Mesenchymal stem cell (in vitro differentiated cells and primary cell): ENCODE measurements around the gene C11orf68.

Experiments
- DNase-seq: peaks from one replicate; pipeline ENCODE4 v3.0.0-alpha.2; 2013
- H2AFZ ChIP-seq: one replicate; pipeline ENCODE4 v1.6.1; 2013; ENCODE audit warnings: low read depth, mild to moderate bottlenecking, control low read depth, inconsistent platforms, low read length, moderate library complexity
- H2AK5ac ChIP-seq: 2 replicates; pipeline ENCODE4 v1.6.1; 2013; ENCODE audit warnings: low read length, moderate library complexity, mild to moderate bottlenecking, inconsistent platforms; ENCODE audit not compliant: severe bottlenecking
- H2BK120ac ChIP-seq: one replicate; pipeline ENCODE4 v1.6.1; 2013; ENCODE audit warnings: low read depth, mild to moderate bottlenecking, inconsistent platforms, low read length, moderate library complexity
- H2BK12ac ChIP-seq, 2 experiments: one replicate each; pipeline ENCODE4 v1.6.1; 2013; ENCODE audit warnings: inconsistent platforms in 2 of 2, low read length in 2 of 2, mild to moderate bottlenecking in 2 of 2, moderate library complexity in 2 of 2, control low read depth in 1 of 2
- H2BK15ac ChIP-seq: one replicate; pipeline ENCODE4 v1.6.1; 2013; ENCODE audit warnings: mild to moderate bottlenecking, low read depth, inconsistent platforms; ENCODE audit not compliant: poor library complexity, severe bottlenecking
- H2BK5ac ChIP-seq: 2 replicates; pipeline ENCODE4 v1.6.1; 2013; ENCODE audit warnings: low read depth, mild to moderate bottlenecking, low read length, control low read depth, inconsistent platforms; ENCODE audit not compliant: poor library complexity, severe bottlenecking
- H3K14ac ChIP-seq, 2 experiments: one replicate each; pipeline ENCODE4 v1.6.1; 2013; ENCODE audit warnings: inconsistent platforms in 2 of 2, low read length in 2 of 2, control low read depth in 1 of 2, mild to moderate bottlenecking in 1 of 2, moderate library complexity in 1 of 2
- H3K18ac ChIP-seq, 2 experiments: one replicate each; pipeline ENCODE4 v1.6.1; 2013; ENCODE audit warnings: inconsistent platforms in 2 of 2, low read length in 2 of 2, control low read depth in 1 of 2, low read depth in 1 of 2, mild to moderate bottlenecking in 1 of 2
- H3K23ac ChIP-seq, 2 experiments: one replicate each; pipeline ENCODE4 v1.6.1; 2013; ENCODE audit warnings: inconsistent platforms in 2 of 2, low read length in 2 of 2, mild to moderate bottlenecking in 2 of 2, moderate library complexity in 2 of 2, control low read depth in 1 of 2
- H3K27ac ChIP-seq: 2 replicates; pipeline ENCODE4 v1.5.1; 2013; ENCODE audit warnings: mild to moderate bottlenecking, moderate library complexity, low read length, control low read depth, inconsistent platforms; ENCODE audit not compliant: poor library complexity, severe bottlenecking
- H3K27me3 ChIP-seq, 2 experiments: 2 replicates each; pipeline versions ENCODE4 v1.6.1 to v1.7.0; 2013; ENCODE audit warnings: low read length in 2 of 2, mild to moderate bottlenecking in 2 of 2, moderate library complexity in 2 of 2, control low read depth in 1 of 2, inconsistent platforms in 1 of 2; ENCODE audit not compliant: control insufficient read depth in 1 of 2, insufficient read depth in 1 of 2
- H3K36me3 ChIP-seq, 2 experiments: 2 replicates each; pipeline versions ENCODE4 v1.6.1 to v1.7.0; 2013; ENCODE audit warnings: low read length in 2 of 2, control low read depth in 1 of 2, inconsistent platforms in 1 of 2, low read depth in 1 of 2, mild to moderate bottlenecking in 1 of 2; ENCODE audit not compliant: insufficient read depth in 2 of 2, control insufficient read depth in 1 of 2
- H3K4ac ChIP-seq, 2 experiments: one replicate each; pipeline ENCODE4 v1.6.1; 2013; ENCODE audit warnings: inconsistent platforms in 2 of 2, low read length in 2 of 2, mild to moderate bottlenecking in 2 of 2, moderate library complexity in 2 of 2, control low read depth in 1 of 2, low read depth in 1 of 2
- H3K4me1 ChIP-seq: 2 replicates; pipeline ENCODE4 v1.6.1; 2013; ENCODE audit warnings: low read depth, low read length, control low read depth; ENCODE audit not compliant: control insufficient read depth, insufficient read depth
- H3K4me2 ChIP-seq: 2 replicates; pipeline ENCODE4 v1.6.1; 2013; ENCODE audit warnings: low read length, mild to moderate bottlenecking, inconsistent platforms; ENCODE audit not compliant: poor library complexity, severe bottlenecking
- H3K4me3 ChIP-seq, 2 experiments: 2 replicates each; pipeline versions ENCODE4 v1.5.1 to v1.7.0; 2013; ENCODE audit warnings: low read length in 2 of 2, mild to moderate bottlenecking in 2 of 2, control low read depth in 1 of 2, low read depth in 1 of 2; ENCODE audit not compliant: insufficient read depth in 1 of 2
- H3K79me1 ChIP-seq: replicated peaks from 2 replicates; pipeline ENCODE4 v1.6.1; 2013; ENCODE audit warnings: mild to moderate bottlenecking, control low read depth, low read length, inconsistent platforms; ENCODE audit not compliant: poor library complexity, severe bottlenecking
- H3K9ac ChIP-seq: 2 replicates; pipeline ENCODE4 v1.7.0; 2013; ENCODE audit warnings: mild to moderate bottlenecking, low read length, moderate library complexity
- H3K9me3 ChIP-seq: 2 replicates; pipeline ENCODE4 v1.7.0; 2013; ENCODE audit warnings: mild to moderate bottlenecking, low read length; ENCODE audit not compliant: control insufficient read depth
- H4K8ac ChIP-seq: one replicate; pipeline ENCODE4 v1.6.1; 2013; ENCODE audit warnings: inconsistent platforms, mild to moderate bottlenecking, low read length, moderate library complexity
- H4K91ac ChIP-seq: one replicate; pipeline ENCODE4 v1.6.1; 2013; ENCODE audit warnings: mild to moderate bottlenecking, low read length, inconsistent platforms
- WGBS: methylation state at CpG from one replicate; pipeline ENCODE4 v1.1.7; 2013; ENCODE audit warnings: mixed read lengths; 5-methylcytosine and 5-hydroxymethylcytosine counted together

Gene C11orf68

DNA sequence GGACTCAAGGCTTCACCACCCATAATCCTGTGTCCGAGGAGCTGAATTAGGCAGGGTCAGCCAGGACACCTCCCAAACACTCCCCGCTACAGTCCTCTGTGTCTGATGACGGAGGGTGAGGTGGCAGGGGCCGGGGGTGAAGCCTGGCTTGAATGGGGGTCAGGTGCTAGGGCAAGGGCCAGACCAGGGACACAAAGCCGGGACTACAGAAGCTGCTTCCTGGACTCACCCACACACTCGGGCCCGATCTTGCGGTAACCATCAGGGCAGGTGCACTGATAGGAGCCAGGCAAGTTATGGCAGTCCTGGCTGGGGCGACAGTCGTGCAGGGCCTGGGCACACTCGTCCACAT lies 48.6 kb downstream of the C11orf68 start:
- H4K91ac ChIP-seq, result peak overlapping the region; percentile 61
- peaks cover 13% of the 10 kb centered on the region for H3K79me1 ChIP-seq
- no peak overlapping the region for H2AK5ac ChIP-seq
- no peak overlapping the region for H2AFZ ChIP-seq
- H3K9ac ChIP-seq, result peak overlapping the region; percentile 94
- H3K14ac ChIP-seq, result peak overlapping the region in 1 of 2 experiments; percentile 20
- no peak overlapping the region for H3K27ac ChIP-seq
- peaks cover 37% of the 10 kb centered on the region for H3K4me1 ChIP-seq
- H3K4me3 ChIP-seq, result peak overlapping the region; percentile 6 to 87
- peak overlapping the region; percentile 76 for H4K8ac ChIP-seq
- H3K4ac ChIP-seq, result peak overlapping the region; percentile 17 to 64
- H2BK15ac ChIP-seq, result no peak overlapping the region
- H3K18ac ChIP-seq, result peak overlapping the region; percentile 24 to 42
- H3K9me3 ChIP-seq, result no peaks in the 10 kb centered on the region
- H3K4me2 ChIP-seq, result no peak overlapping the region
- no peak overlapping the region for H2BK120ac ChIP-seq
- WGBS, result 89% methylated on average over 9 of the region's 11 CpGs
- DNase-seq, result no peak
- H2BK5ac ChIP-seq, result no peak overlapping the region
- no peaks in the 10 kb centered on the region for H3K27me3 ChIP-seq
- H2BK12ac ChIP-seq, result peak overlapping the region in 1 of 2 experiments; percentile 51
- peaks cover 54 to 59% of the 10 kb centered on the region in 2 experiments for H3K36me3 ChIP-seq
- no peak overlapping the region for H3K23ac ChIP-seq

- H3K9me3 ChIP-seq, result no peaks in the 10 kb centered on the region
- no peak overlapping the region for H2BK5ac ChIP-seq
- H3K14ac ChIP-seq, result no peak overlapping the region
- H3K23ac ChIP-seq, result no peak overlapping the region
- peak overlapping the region in 1 of 2 experiments; percentile 64 for H3K4ac ChIP-seq
- peak overlapping the region in 1 of 2 experiments; percentile 51 for H2BK12ac ChIP-seq
- no peaks in the 10 kb centered on the region for H3K27me3 ChIP-seq
- peak overlapping the region; percentile 75 for H2BK15ac ChIP-seq
- H4K8ac ChIP-seq, result peak overlapping the region; percentile 76
- peak overlapping the region; percentile 36 for H3K9ac ChIP-seq
- no peak overlapping the region for H2AK5ac ChIP-seq
- H3K18ac ChIP-seq, result peak overlapping the region; percentile 24 to 42
- H2AFZ ChIP-seq, result no peak overlapping the region
- peaks cover 59 to 64% of the 10 kb centered on the region in 2 experiments for H3K36me3 ChIP-seq
- H3K4me2 ChIP-seq, result no peak overlapping the region
- WGBS, result 91% methylated on average over 21 of the region's 24 CpGs
- no peak overlapping the region for H3K27ac ChIP-seq
- peaks cover 38% of the 10 kb centered on the region for H3K4me1 ChIP-seq
- no peak for DNase-seq
- peak overlapping the region; percentile 61 for H4K91ac ChIP-seq
- H3K4me3 ChIP-seq, result peak overlapping the region in 1 of 2 experiments; percentile 6
- no peak overlapping the region for H2BK120ac ChIP-seq
- peaks cover 14% of the 10 kb centered on the region for H3K79me1 ChIP-seq
Observed at GRCh38 chr11:65869643-65870306, 49.1 kb downstream of the C11orf68 start.

DNA sequence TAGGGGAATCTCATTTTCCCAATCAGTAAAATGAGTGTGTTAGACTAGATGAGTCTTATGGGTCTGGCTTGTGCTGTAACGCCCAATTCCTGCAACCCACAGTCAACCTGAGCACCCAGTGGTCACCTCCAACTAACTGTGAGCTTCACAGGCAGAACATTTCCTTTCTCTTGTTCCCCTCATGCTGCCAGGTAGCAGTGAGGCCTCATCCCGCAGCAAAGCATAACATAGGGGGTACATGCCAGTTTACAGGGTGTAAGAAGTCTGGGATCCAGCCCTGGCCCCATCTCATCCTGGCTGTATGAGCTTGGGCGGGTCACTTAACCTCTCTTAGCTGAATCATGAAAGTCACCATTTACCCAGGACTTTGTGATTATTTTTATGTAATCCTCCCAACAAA lies 50.0 kb downstream of the C11orf68 start:
- Histone ChIP-seq H4K91ac (no peak overlapping the region), H3K4me1 (peaks cover 41% of the 10 kb centered on the region), H3K27ac (no peak overlapping the region), H3K27me3 (no peaks in the 10 kb centered on the region), H2AFZ (no peak overlapping the region), H3K4me2 (no peak overlapping the region), H2BK12ac (no peak overlapping the region), H3K36me3 (peaks cover 68 to 73% of the 10 kb centered on the region in 2 experiments), H3K9ac (peak overlapping the region; percentile 36), H4K8ac (no peak overlapping the region), H3K9me3 (no peaks in the 10 kb centered on the region), H2BK120ac (no peak overlapping the region), H2BK15ac (no peak overlapping the region), H2BK5ac (no peak overlapping the region), H2AK5ac (no peak overlapping the region), H3K23ac (no peak overlapping the region), H3K79me1 (peaks cover 17% of the 10 kb centered on the region), H3K14ac (no peak overlapping the region), H3K4ac (no peak overlapping the region), H3K18ac (no peak overlapping the region), H3K4me3 (no peak overlapping the region)
- no peak for DNase-seq
- WGBS, result 86% methylated on average over 1 of the region's 3 CpGs

DNA sequence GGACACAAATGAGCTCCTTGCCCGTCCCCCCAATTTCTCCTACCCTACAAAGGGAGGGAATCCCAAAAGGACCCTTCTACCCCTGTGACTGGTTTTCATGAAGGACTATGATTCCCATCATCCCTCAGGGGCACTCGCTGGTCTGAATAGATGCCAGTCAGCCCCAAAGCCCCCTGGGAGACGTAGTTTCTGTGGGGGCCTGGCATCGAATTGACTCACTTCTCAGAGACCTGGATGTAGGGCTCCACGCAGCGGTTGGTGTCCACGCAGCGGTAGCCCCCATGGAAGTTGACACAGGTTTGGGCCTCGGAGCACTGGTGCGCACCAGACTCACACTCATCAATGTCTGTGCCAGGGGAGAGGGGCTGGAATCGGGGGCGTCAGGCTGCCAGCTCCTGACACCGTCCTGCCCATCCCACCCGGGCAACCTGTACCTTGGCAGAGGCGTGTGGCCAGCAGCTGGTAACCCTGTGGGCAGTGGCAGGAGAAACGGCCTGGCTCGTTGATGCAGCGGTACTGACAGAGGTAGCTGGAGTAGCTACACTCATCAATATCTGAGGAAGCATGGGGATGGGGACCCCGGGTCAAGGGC lies 50.7 kb downstream of the C11orf68 start:
- Histone ChIP-seq H3K36me3 (peaks cover 75 to 80% of the 10 kb centered on the region in 2 experiments), H3K4me2 (no peak overlapping the region), H3K4ac (no peak overlapping the region), H3K27ac (no peak overlapping the region), H2BK5ac (no peak overlapping the region), H3K4me3 (no peak overlapping the region), H2BK15ac (no peak overlapping the region), H4K91ac (peak overlapping the region; percentile 63), H3K18ac (no peak overlapping the region), H2BK120ac (no peak overlapping the region), H3K79me1 (peaks cover 19% of the 10 kb centered on the region), H2BK12ac (no peak overlapping the region), H3K23ac (no peak overlapping the region), H3K27me3 (no peaks in the 10 kb centered on the region), H3K4me1 (peaks cover 46% of the 10 kb centered on the region), H3K9me3 (no peaks in the 10 kb centered on the region), H4K8ac (no peak overlapping the region), H2AFZ (no peak overlapping the region), H3K9ac (no peak overlapping the region), H3K14ac (no peak overlapping the region), H2AK5ac (no peak overlapping the region)
- WGBS, result 86% methylated on average over 17 of the region's 19 CpGs
- DNase-seq, result peak; percentile 31
